ENCODE data around the gene MGAT2. TPM values are rescaled to one million over a fixed set of nuclear protein-coding genes. Genes with fewer than 3 reads are reported as not detected.
A peak's percentile ranks its signal among the peaks of the same experiment; 100 is the strongest.
"Not testable (repeated sequence)": the region's sequence is repeated elsewhere in the genome, so short reads cannot be mapped to it uniquely, and the experiment has no call there.

The MGAT2 gene
- total and polyA plus RNA-seq, 2 donors from 2014 or later = 11.9 to 31.8 TPM

DNA sequence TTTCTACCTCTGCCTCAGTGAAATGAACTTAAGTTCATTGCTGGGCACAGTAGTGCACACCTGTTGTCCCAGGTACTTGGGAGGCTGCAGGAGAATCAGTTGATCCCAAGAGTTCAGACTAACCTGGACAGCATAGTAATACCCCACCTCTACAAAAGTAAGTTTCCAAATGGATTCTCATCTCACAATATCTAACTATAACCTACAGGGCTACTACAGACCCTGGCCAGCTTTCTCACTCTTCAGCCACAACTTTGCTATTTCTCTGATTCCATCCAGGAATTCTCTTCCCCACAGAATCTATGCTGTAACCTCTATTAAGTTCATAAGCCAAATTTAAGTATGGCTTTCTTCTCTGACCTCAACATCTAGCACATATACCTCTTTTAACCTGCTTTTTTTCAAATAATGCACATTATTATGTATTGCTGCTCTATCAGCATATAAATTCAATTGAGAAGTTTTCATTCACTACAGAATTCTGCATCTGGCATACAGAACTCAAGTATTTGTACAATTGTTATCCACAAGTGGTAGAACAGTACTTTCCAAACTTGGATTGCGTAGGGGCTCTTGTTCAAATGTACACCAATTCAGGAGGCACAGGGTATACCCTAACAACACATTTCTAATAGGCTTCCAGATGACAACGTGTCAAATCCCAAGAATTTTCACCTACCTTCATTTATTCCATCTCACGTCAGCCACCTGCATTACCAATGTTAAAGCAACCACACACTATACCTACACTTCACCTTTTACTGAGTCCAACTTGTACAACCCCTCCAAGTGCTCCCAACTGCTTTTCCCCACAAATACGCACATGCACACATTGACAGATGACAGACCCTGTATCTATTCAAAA lies 38.3 kb upstream of the MGAT2 start:
- FAIRE-seq (no peak), DNase-seq (no peak)
- H3K4me3 ChIP-seq (ENCODE audit: low read length in 3 of 3) = no peak overlapping the region
- no peak for TF ChIP-seq CTCF (IDR thresholded peaks at IDR 0.05; ENCODE audit: borderline replicate concordance, extremely low read depth, insufficient read depth)
- no peaks in the 10 kb centered on the region for H3K27me3 ChIP-seq (ENCODE audit: control insufficient read depth, insufficient read depth, low read length)
- intact Hi-C loops (cut with DNase I) = no loop called here
- no peak overlapping the region for H3K27ac ChIP-seq (ENCODE audit: low read depth in 2 of 2, low read length in 2 of 2)
- peaks cover 0 to 11% (median 0%) of the 10 kb centered on the region in 3 donors for H3K4me1 ChIP-seq (ENCODE audit: control insufficient read depth in 2 of 3, insufficient read depth in 2 of 3, low read depth in 1 of 3, low read length in 3 of 3)
- no peaks in the 10 kb centered on the region for H3K9me3 ChIP-seq (ENCODE audit: control insufficient read depth in 2 of 3, insufficient read depth in 1 of 3, low read length in 3 of 3)
- H3K9ac ChIP-seq (ENCODE audit: low read length in 3 of 3) = no peak overlapping the region
- H3K36me3 ChIP-seq (ENCODE audit: control insufficient read depth in 2 of 3, insufficient read depth in 3 of 3, low read length in 3 of 3) = peaks cover 3 to 15% (median 4%) of the 10 kb centered on the region in 3 donors

- Histone ChIP-seq H3K4me3 (ENCODE audit: low read length in 3 of 3) (peak overlapping the region in 1 of 3 donors; percentile 80), H3K27ac (ENCODE audit: low read depth in 2 of 2, low read length in 2 of 2) (no peak overlapping the region), H3K27me3 (ENCODE audit: control insufficient read depth, insufficient read depth, low read length) (no peaks in the 10 kb centered on the region), H3K9ac (ENCODE audit: low read length in 3 of 3) (no peak overlapping the region), H3K9me3 (ENCODE audit: control insufficient read depth in 2 of 3, insufficient read depth in 1 of 3, low read length in 3 of 3) (no peaks in the 10 kb centered on the region), H3K4me1 (ENCODE audit: control insufficient read depth in 2 of 3, insufficient read depth in 2 of 3, low read depth in 1 of 3, low read length in 3 of 3) (peaks cover 0 to 11% (median 0%) of the 10 kb centered on the region in 3 donors), H3K36me3 (ENCODE audit: control insufficient read depth in 2 of 3, insufficient read depth in 3 of 3, low read length in 3 of 3) (peaks cover 2 to 12% (median 3%) of the 10 kb centered on the region in 3 donors)
- intact Hi-C loops (cut with DNase I) = no loop called here
- no peak for FAIRE-seq
- DNase-seq = no peak
- no peak for TF ChIP-seq CTCF (IDR thresholded peaks at IDR 0.05; ENCODE audit: borderline replicate concordance, extremely low read depth, insufficient read depth)
Measured at GRCh38 chr14:49583629-49584028, 37.0 kb upstream of the MGAT2 start.

- no peak overlapping the region for H3K27ac ChIP-seq (ENCODE audit: low read depth in 2 of 2, low read length in 2 of 2)
- peak overlapping the region in 1 of 3 donors; percentile 80 for H3K4me3 ChIP-seq (ENCODE audit: low read length in 3 of 3)
- no peak overlapping the region for H3K9ac ChIP-seq (ENCODE audit: low read length in 3 of 3)
Measured at GRCh38 chr14:49584058-49584457, 36.5 kb upstream of the MGAT2 start.

GRCh38 chr14:49584981-49585640 lies 35.5 kb upstream of the MGAT2 start:
- FAIRE-seq; H3K4me1 ChIP-seq (ENCODE audit: control insufficient read depth in 2 of 3, insufficient read depth in 2 of 3, low read depth in 1 of 3, low read length in 3 of 3); H3K9me3 ChIP-seq (ENCODE audit: control insufficient read depth in 2 of 3, insufficient read depth in 1 of 3, low read length in 3 of 3); H3K27ac ChIP-seq (ENCODE audit: low read depth in 2 of 2, low read length in 2 of 2); intact Hi-C loops (cut with DNase I); H3K27me3 ChIP-seq (ENCODE audit: control insufficient read depth, insufficient read depth, low read length): not testable (repeated sequence)
- Histone ChIP-seq H3K4me3 (ENCODE audit: low read length in 3 of 3) (peak overlapping the region; percentile 80 to 99 (median 98)), H3K36me3 (ENCODE audit: control insufficient read depth in 2 of 3, insufficient read depth in 3 of 3, low read length in 3 of 3) (peaks cover 2 to 12% (median 3%) of the 10 kb centered on the region in 3 donors), H3K9ac (ENCODE audit: low read length in 3 of 3) (peak overlapping the region; percentile 89 to 99 (median 98))
- peak in 2 of 5 donors; percentile 36 to 55 for DNase-seq

More at GRCh38 chr14:49584058-49584457, 36.5 kb upstream of the MGAT2 start:
- peaks cover 2 to 12% (median 3%) of the 10 kb centered on the region in 3 donors for H3K36me3 ChIP-seq (ENCODE audit: control insufficient read depth in 2 of 3, insufficient read depth in 3 of 3, low read length in 3 of 3)
- DNase-seq (no peak), FAIRE-seq (no peak)
- H3K9me3 ChIP-seq (ENCODE audit: control insufficient read depth in 2 of 3, insufficient read depth in 1 of 3, low read length in 3 of 3) = no peaks in the 10 kb centered on the region
- peaks cover 0 to 11% (median 0%) of the 10 kb centered on the region in 3 donors for H3K4me1 ChIP-seq (ENCODE audit: control insufficient read depth in 2 of 3, insufficient read depth in 2 of 3, low read depth in 1 of 3, low read length in 3 of 3)
- TF ChIP-seq CTCF (IDR thresholded peaks at IDR 0.05; ENCODE audit: borderline replicate concordance, extremely low read depth, insufficient read depth) = no peak
- intact Hi-C loops (cut with DNase I) = no loop called here
- no peaks in the 10 kb centered on the region for H3K27me3 ChIP-seq (ENCODE audit: control insufficient read depth, insufficient read depth, low read length)
